ENCODE measurements around the gene PDE3B.
"Not testable (repeated sequence)": the region's sequence is repeated elsewhere in the genome, so short reads cannot be mapped to it uniquely, and the experiment has no call there.

DNA sequence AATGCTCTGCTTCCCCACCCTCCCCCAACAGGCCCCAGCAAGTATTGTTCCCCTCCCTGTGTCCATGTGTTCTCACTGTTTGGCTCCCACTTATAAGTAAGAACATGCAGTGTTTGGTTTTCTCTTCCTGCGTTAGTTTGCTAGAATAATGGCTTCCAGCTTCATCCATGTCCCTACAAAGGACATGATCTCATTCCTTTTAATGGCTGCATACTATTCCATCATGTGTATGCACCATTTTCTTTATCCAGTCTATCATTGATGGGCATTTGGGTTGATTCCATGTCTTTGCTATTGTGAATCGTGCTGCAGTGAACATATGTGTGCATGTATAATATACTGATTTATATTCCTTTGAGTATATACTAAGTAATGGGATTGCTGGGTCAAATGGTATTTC lies 52.1 kb downstream of the PDE3B start:
- not testable (repeated sequence) for TF ChIP-seq RARB (CRISPR knock-in tag; IDR thresholded peaks at IDR 0.05); ZNF70 (CRISPR knock-in tag; IDR thresholded peaks at IDR 0.05); SNAI2 (CRISPR knock-in tag; IDR thresholded peaks at IDR 0.05); ZNF8 (CRISPR knock-in tag; IDR thresholded peaks at IDR 0.05); ZNF565 (CRISPR knock-in tag; conservative IDR thresholded peaks at IDR 0.05; ENCODE audit: low read depth)
- TF ChIP-seq, protein P1, sequence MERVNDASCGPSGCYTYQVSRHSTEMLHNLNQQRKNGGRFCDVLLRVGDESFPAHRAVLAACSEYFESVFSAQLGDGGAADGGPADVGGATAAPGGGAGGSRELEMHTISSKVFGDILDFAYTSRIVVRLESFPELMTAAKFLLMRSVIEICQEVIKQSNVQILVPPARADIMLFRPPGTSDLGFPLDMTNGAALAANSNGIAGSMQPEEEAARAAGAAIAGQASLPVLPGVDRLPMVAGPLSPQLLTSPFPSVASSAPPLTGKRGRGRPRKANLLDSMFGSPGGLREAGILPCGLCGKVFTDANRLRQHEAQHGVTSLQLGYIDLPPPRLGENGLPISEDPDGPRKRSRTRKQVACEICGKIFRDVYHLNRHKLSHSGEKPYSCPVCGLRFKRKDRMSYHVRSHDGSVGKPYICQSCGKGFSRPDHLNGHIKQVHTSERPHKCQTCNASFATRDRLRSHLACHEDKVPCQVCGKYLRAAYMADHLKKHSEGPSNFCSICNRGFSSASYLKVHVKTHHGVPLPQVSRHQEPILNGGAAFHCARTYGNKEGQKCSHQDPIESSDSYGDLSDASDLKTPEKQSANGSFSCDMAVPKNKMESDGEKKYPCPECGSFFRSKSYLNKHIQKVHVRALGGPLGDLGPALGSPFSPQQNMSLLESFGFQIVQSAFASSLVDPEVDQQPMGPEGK (CRISPR knock-in tag; IDR thresholded peaks at IDR 0.05; ENCODE audit: borderline replicate concordance), result not testable (repeated sequence)

Data from SK-N-SH treated with all-trans-retinoic acid at 6 μM for 48 hours (cell line).